Esophagus squamous epithelium (tissue), 5 donors: Measurements from ENCODE around the gene SH2D1A. TPM values are rescaled to one million over a fixed set of nuclear protein-coding genes. Genes with fewer than 3 reads are reported as not detected.

Experiments used
- DNase-seq: peaks from one replicate; lab custom pipeline; 2025; lab: John Stamatoyannopoulos, UW
- H3K27ac ChIP-seq, 4 donors: fragments of 200-600 bp; sonication (generic); one replicate each; pipeline ENCODE4 v1.5.1; 2016 to 2019; ENCODE audit warnings: mild to moderate bottlenecking in 1 of 4
- H3K27me3 ChIP-seq, 4 donors: fragments of 200-600 bp; sonication (generic); 1 replicate in 3 of 4; 2 replicates in 1 of 4; pipeline versions ENCODE4 v1.5.1 to v1.6.0; 2017 to 2021; ENCODE audit warnings: antibody characterized with exemption in 1 of 4
- H3K36me3 ChIP-seq, 3 donors: fragments of 200-600 bp; sonication (generic); one replicate each; pipeline ENCODE4 v1.5.1; 2016 to 2019
- H3K4me1 ChIP-seq, 3 donors: fragments of 200-600 bp; sonication (generic); one replicate each; pipeline ENCODE4 v1.5.1; 2017 to 2019
- H3K4me3 ChIP-seq, 4 donors: fragments of 200-600 bp; sonication (generic); 1 replicate in 3 of 4; 2 replicates in 1 of 4; pipeline ENCODE4 v1.5.1; 2016 to 2019; ENCODE audit warnings: mild to moderate bottlenecking in 2 of 4, moderate library complexity in 1 of 4
- H3K9me3 ChIP-seq, 3 donors: fragments of 200-600 bp; sonication (generic); one replicate each; pipeline ENCODE4 v1.5.1; 2016 to 2019
- CTCF ChIP-seq, 6 experiments: fragments of 450-650 bp in 4 of 6; fragments of 200-600 bp in 2 of 6; sonication (generic) in 2 of 6; IDR thresholded peaks; one replicate each; pipeline ENCODE4 v1.5.1; 2016 to 2019; ENCODE audit warnings: antibody characterized with exemption in 6 of 6, mild to moderate bottlenecking in 4 of 6, moderate library complexity in 4 of 6
- POLR2A ChIP-seq, 4 donors: fragments of 450-650 bp; IDR thresholded peaks; one replicate each; pipeline ENCODE4 v1.6.1; 2017; ENCODE audit warnings: antibody characterized with exemption in 4 of 4, mild to moderate bottlenecking in 4 of 4, moderate library complexity in 3 of 4
- WGBS, 2 donors: methylation state at CpG; one replicate each; pipeline ENCODE4 v1.1.5; 2018; 5-methylcytosine and 5-hydroxymethylcytosine counted together
- intact Hi-C: fragments of 100-400 bp; cut with DNase I; formaldehyde crosslinking; loops from one replicate; pipeline ENCODE4 v1.15.0; 2022
- small RNA-seq, 4 donors: library from RNA; depleted of rRNA; stranded (forward); fragments of <200 nt; gene quantifications; one replicate each; pipeline ENCODE3, GENCODE V24; 2016
- total RNA-seq, 4 donors: library from RNA; depleted of rRNA; stranded (reverse); fragments of >200 nt; gene quantifications; one replicate each; pipeline ENCODE4 v1.1.0, GENCODE V29; 2016
- donor health status: DM: yes; HTN: yes; CAD: no.

Gene SH2D1A
- total RNA-seq, 4 donors from 2014 or later: 0.53 to 2.1 (median 1.4) TPM; not detected in 1

DNA sequence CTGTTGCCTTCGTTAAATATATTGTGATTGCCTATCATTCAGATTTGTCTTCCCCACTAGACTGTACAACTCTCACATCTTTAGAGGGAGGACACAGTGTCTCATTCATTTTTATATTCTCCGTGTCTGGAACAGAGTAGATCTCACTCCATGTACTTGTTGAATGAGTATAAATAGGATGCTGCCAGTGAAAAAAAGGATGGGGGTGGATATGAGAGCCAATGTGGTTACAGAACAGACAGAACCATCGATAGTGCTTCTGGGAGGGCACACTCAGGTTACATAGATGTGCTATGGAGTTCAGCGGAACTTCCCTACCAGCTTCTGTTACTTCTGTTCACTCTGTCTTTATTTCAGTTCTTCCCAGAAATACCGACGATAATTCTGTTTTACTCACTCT lies 66.9 kb downstream of the SH2D1A start:
- WGBS, 2 donors: 71 to 84% methylated on average over 5 to 6 of the region's 6 CpGs

GRCh38 chrX:124414281-124414680 lies 67.9 kb downstream of the SH2D1A start:
- no peak overlapping the region for H3K27ac ChIP-seq
- no peak for DNase-seq
- H3K4me3 ChIP-seq: no peak overlapping the region
- no peaks in the 10 kb centered on the region for H3K36me3 ChIP-seq
- H3K9me3 ChIP-seq: no peaks in the 10 kb centered on the region
- 63 to 93% methylated on average over 3 of the region's 5 CpGs for WGBS, 2 donors
- intact Hi-C loops: no loop called here
- no peak for TF ChIP-seq CTCF (IDR thresholded peaks at IDR 0.05)
- no peaks in the 10 kb centered on the region for H3K27me3 ChIP-seq
- no peaks in the 10 kb centered on the region for H3K4me1 ChIP-seq

More for the DNA sequence above, 66.9 kb downstream of the SH2D1A start:
- DNase-seq: no peak
- Histone ChIP-seq H3K4me3 (no peak overlapping the region), H3K4me1 (no peaks in the 10 kb centered on the region), H3K27me3 (no peaks in the 10 kb centered on the region), H3K27ac (no peak overlapping the region), H3K9me3 (no peaks in the 10 kb centered on the region), H3K36me3 (no peaks in the 10 kb centered on the region)
- intact Hi-C loops: no loop called here
- no peak for TF ChIP-seq POLR2A (IDR thresholded peaks at IDR 0.05)
- TF ChIP-seq CTCF (IDR thresholded peaks at IDR 0.05): no peak

DNA sequence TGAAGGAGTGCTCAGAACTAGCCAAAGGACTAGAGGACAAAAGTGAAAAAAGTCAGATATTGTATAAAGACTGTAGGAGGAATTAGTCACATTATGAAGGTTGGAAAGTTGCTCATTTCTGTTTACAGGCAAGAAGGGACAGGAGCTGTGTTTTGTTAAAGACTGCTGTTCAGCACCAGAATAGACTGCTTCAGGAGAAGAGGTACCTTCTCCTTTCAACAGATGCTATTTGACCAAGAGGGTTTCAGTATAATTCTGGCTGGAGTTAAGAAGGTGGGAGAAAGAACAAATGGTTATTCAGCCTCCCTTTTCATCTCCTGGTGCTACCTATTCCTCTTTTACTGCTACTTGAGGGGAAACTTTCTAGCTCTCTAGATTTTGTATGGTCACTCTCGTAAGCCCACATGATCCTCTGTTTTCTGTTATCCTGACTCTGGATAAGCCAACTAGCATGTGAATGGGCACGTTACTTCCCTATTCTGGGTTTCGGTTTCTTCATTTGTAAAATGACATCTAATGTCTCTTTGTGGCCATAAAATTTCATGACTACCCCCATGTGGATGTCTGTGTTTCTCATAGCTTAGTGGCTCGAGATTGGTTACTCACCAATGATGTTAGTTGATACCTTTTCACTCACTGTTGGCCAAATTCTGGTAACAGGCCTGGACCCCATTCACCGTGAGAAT lies 68.9 kb downstream of the SH2D1A start:
- H3K4me3 ChIP-seq: no peak overlapping the region
- no peaks in the 10 kb centered on the region for H3K27me3 ChIP-seq
- no peaks in the 10 kb centered on the region for H3K4me1 ChIP-seq
- no peak overlapping the region for H3K27ac ChIP-seq
- intact Hi-C loops: no loop called here
- 57 to 88% methylated on average over 5 of the region's 5 CpGs for WGBS, 2 donors
- DNase-seq: no peak
- H3K36me3 ChIP-seq: no peaks in the 10 kb centered on the region
- no peaks in the 10 kb centered on the region for H3K9me3 ChIP-seq
- TF ChIP-seq CTCF (IDR thresholded peaks at IDR 0.05): no peak
- TF ChIP-seq POLR2A (IDR thresholded peaks at IDR 0.05): no peak

GRCh38 chrX:124421898-124422655 lies 75.7 kb downstream of the SH2D1A start:
- TF ChIP-seq CTCF (IDR thresholded peaks at IDR 0.05) (no peak), POLR2A (IDR thresholded peaks at IDR 0.05) (no peak)
- Histone ChIP-seq H3K9me3 (no peaks in the 10 kb centered on the region), H3K27me3 (no peaks in the 10 kb centered on the region), H3K4me1 (no peaks in the 10 kb centered on the region), H3K4me3 (no peak overlapping the region), H3K27ac (no peak overlapping the region), H3K36me3 (no peaks in the 10 kb centered on the region)
- 81 to 88% methylated on average over 13 to 15 of the region's 15 CpGs for WGBS, 2 donors
- intact Hi-C loops: no loop called here
- DNase-seq: no peak

Small RNAs within 50 kb of the gene (small RNA-seq; reads per million reads assigned to genes)
- gene AL022718.1: 0 reads per million in 4 donors

Other genes with a start within 250 kb of the SH2D1A start
- not detected for gene TEX13D, start 13.9 kb upstream of the SH2D1A start, total RNA-seq